GM12891 (cell line): ENCODE data around the gene SLC30A5.

Experiments used
- POLR2A ChIP-seq: IDR thresholded peaks from 2 replicates; pipeline ENCODE4 v1.6.1; 2011; ENCODE audit warnings: low read depth, low read length, control low read depth
- TAF1 ChIP-seq: IDR thresholded peaks from 2 replicates; pipeline ENCODE4 v1.6.1; 2011; ENCODE audit warnings: low read depth, low read length, control low read depth

GRCh38 chr5:69105996-69106906, 12.4 kb downstream of the SLC30A5 start:
- TF ChIP-seq TAF1, result no peak
- TF ChIP-seq POLR2A, result no peak
